Measurements from ENCODE around the gene ISG20L2.
A peak's percentile ranks its signal among the peaks of the same experiment; 100 is the strongest.

Gene ISG20L2

GRCh38 chr1:156703741-156704140 is 24.8 kb downstream of the ISG20L2 start:
- H3K27me3 ChIP-seq (ENCODE audit: control insufficient read depth in 5 of 5, insufficient read depth in 4 of 5, low read length in 5 of 5) = peaks cover 34 to 54% (median 36%) of the 10 kb centered on the region in 5 donors
- H3K27ac ChIP-seq (ENCODE audit: low read depth, low read length) = peak overlapping the region; percentile 23
- H3K9me3 ChIP-seq (ENCODE audit: control insufficient read depth in 5 of 5, low read length in 5 of 5) = no peaks in the 10 kb centered on the region
- peaks cover 5 to 53% (median 45%) of the 10 kb centered on the region in 5 donors for H3K4me1 ChIP-seq (ENCODE audit: control insufficient read depth in 5 of 5, insufficient read depth in 5 of 5, low read length in 5 of 5)
- H3K9ac ChIP-seq (ENCODE audit: low read length in 5 of 5) = peak overlapping the region in 1 of 5 donors; percentile 73
- peak overlapping the region in 3 of 5 donors; percentile 43 to 55 (median 51) for H3K4me3 ChIP-seq (ENCODE audit: low read depth in 1 of 5, low read length in 5 of 5)
- H3K36me3 ChIP-seq (ENCODE audit: control insufficient read depth in 5 of 5, insufficient read depth in 5 of 5, low read length in 5 of 5) = peaks cover 0 to 9% (median 5%) of the 10 kb centered on the region in 5 donors

- Histone ChIP-seq H3K9ac (ENCODE audit: low read length in 5 of 5) (no peak overlapping the region), H3K4me1 (ENCODE audit: control insufficient read depth in 5 of 5, insufficient read depth in 5 of 5, low read length in 5 of 5) (peaks cover 5 to 49% (median 41%) of the 10 kb centered on the region in 5 donors), H3K36me3 (ENCODE audit: control insufficient read depth in 5 of 5, insufficient read depth in 5 of 5, low read length in 5 of 5) (peaks cover 0 to 9% (median 5%) of the 10 kb centered on the region in 5 donors), H3K9me3 (ENCODE audit: control insufficient read depth in 5 of 5, low read length in 5 of 5) (no peaks in the 10 kb centered on the region), H3K4me3 (ENCODE audit: low read depth in 1 of 5, low read length in 5 of 5) (peak overlapping the region in 2 of 5 donors; percentile 51 to 55), H3K27me3 (ENCODE audit: control insufficient read depth in 5 of 5, insufficient read depth in 4 of 5, low read length in 5 of 5) (peaks cover 34 to 54% (median 36%) of the 10 kb centered on the region in 5 donors), H3K27ac (ENCODE audit: low read depth, low read length) (no peak overlapping the region)
Measured at GRCh38 chr1:156703336-156703735, 25.2 kb downstream of the ISG20L2 start.

GRCh38 chr1:156700736-156701531 is 27.6 kb downstream of the ISG20L2 start:
- Histone ChIP-seq H3K9ac (ENCODE audit: low read length in 5 of 5) (no peak overlapping the region), H3K36me3 (ENCODE audit: control insufficient read depth in 5 of 5, insufficient read depth in 5 of 5, low read length in 5 of 5) (peaks cover 0 to 9% (median 5%) of the 10 kb centered on the region in 5 donors), H3K27ac (ENCODE audit: low read depth, low read length) (no peak overlapping the region), H3K4me3 (ENCODE audit: low read depth in 1 of 5, low read length in 5 of 5) (no peak overlapping the region), H3K27me3 (ENCODE audit: control insufficient read depth in 5 of 5, insufficient read depth in 4 of 5, low read length in 5 of 5) (peaks cover 36 to 50% (median 39%) of the 10 kb centered on the region in 5 donors), H3K4me1 (ENCODE audit: control insufficient read depth in 5 of 5, insufficient read depth in 5 of 5, low read length in 5 of 5) (peaks cover 3 to 26% (median 17%) of the 10 kb centered on the region in 5 donors), H3K9me3 (ENCODE audit: control insufficient read depth in 5 of 5, low read length in 5 of 5) (no peaks in the 10 kb centered on the region)

- H3K9me3 ChIP-seq (ENCODE audit: control insufficient read depth in 5 of 5, low read length in 5 of 5) = no peaks in the 10 kb centered on the region
- H3K27ac ChIP-seq (ENCODE audit: low read depth, low read length) = no peak overlapping the region
- no peak overlapping the region for H3K4me3 ChIP-seq (ENCODE audit: low read depth in 1 of 5, low read length in 5 of 5)
- H3K9ac ChIP-seq (ENCODE audit: low read length in 5 of 5) = no peak overlapping the region
- H3K4me1 ChIP-seq (ENCODE audit: control insufficient read depth in 5 of 5, insufficient read depth in 5 of 5, low read length in 5 of 5) = peaks cover 0 to 8% (median 2%) of the 10 kb centered on the region in 5 donors
- peaks cover 0 to 9% (median 5%) of the 10 kb centered on the region in 5 donors for H3K36me3 ChIP-seq (ENCODE audit: control insufficient read depth in 5 of 5, insufficient read depth in 5 of 5, low read length in 5 of 5)
- peaks cover 24 to 37% (median 28%) of the 10 kb centered on the region in 5 donors for H3K27me3 ChIP-seq (ENCODE audit: control insufficient read depth in 5 of 5, insufficient read depth in 4 of 5, low read length in 5 of 5)
Measured at GRCh38 chr1:156698995-156699394, 29.6 kb downstream of the ISG20L2 start.

GRCh38 chr1:156697481-156697880 is 31.1 kb downstream of the ISG20L2 start:
- no peak overlapping the region for H3K9ac ChIP-seq (ENCODE audit: low read length in 5 of 5)
- H3K27ac ChIP-seq (ENCODE audit: low read depth, low read length) = no peak overlapping the region
- H3K9me3 ChIP-seq (ENCODE audit: control insufficient read depth in 5 of 5, low read length in 5 of 5) = no peaks in the 10 kb centered on the region
- peaks cover 1 to 8% (median 3%) of the 10 kb centered on the region in 5 donors for H3K4me1 ChIP-seq (ENCODE audit: control insufficient read depth in 5 of 5, insufficient read depth in 5 of 5, low read length in 5 of 5)
- H3K4me3 ChIP-seq (ENCODE audit: low read depth in 1 of 5, low read length in 5 of 5) = no peak overlapping the region
- peaks cover 0 to 9% (median 5%) of the 10 kb centered on the region in 5 donors for H3K36me3 ChIP-seq (ENCODE audit: control insufficient read depth in 5 of 5, insufficient read depth in 5 of 5, low read length in 5 of 5)
- H3K27me3 ChIP-seq (ENCODE audit: control insufficient read depth in 5 of 5, insufficient read depth in 4 of 5, low read length in 5 of 5) = peaks cover 24 to 37% (median 25%) of the 10 kb centered on the region in 5 donors

GRCh38 chr1:156696755-156697154 is 31.8 kb downstream of the ISG20L2 start:
- Histone ChIP-seq H3K36me3 (ENCODE audit: control insufficient read depth in 5 of 5, insufficient read depth in 5 of 5, low read length in 5 of 5) (peaks cover 0 to 9% (median 5%) of the 10 kb centered on the region in 5 donors), H3K27ac (ENCODE audit: low read depth, low read length) (no peak overlapping the region), H3K27me3 (ENCODE audit: control insufficient read depth in 5 of 5, insufficient read depth in 4 of 5, low read length in 5 of 5) (peaks cover 24 to 44% (median 31%) of the 10 kb centered on the region in 5 donors), H3K9ac (ENCODE audit: low read length in 5 of 5) (no peak overlapping the region), H3K4me1 (ENCODE audit: control insufficient read depth in 5 of 5, insufficient read depth in 5 of 5, low read length in 5 of 5) (peaks cover 1 to 15% (median 10%) of the 10 kb centered on the region in 5 donors), H3K4me3 (ENCODE audit: low read depth in 1 of 5, low read length in 5 of 5) (no peak overlapping the region), H3K9me3 (ENCODE audit: control insufficient read depth in 5 of 5, low read length in 5 of 5) (no peaks in the 10 kb centered on the region)

GRCh38 chr1:156694690-156694962 is 33.9 kb downstream of the ISG20L2 start:
- no peaks in the 10 kb centered on the region for H3K9me3 ChIP-seq (ENCODE audit: control insufficient read depth in 5 of 5, low read length in 5 of 5)
- peaks cover 25 to 47% (median 37%) of the 10 kb centered on the region in 5 donors for H3K27me3 ChIP-seq (ENCODE audit: control insufficient read depth in 5 of 5, insufficient read depth in 4 of 5, low read length in 5 of 5)
- no peak overlapping the region for H3K9ac ChIP-seq (ENCODE audit: low read length in 5 of 5)
- no peak overlapping the region for H3K4me3 ChIP-seq (ENCODE audit: low read depth in 1 of 5, low read length in 5 of 5)
- no peak overlapping the region for H3K27ac ChIP-seq (ENCODE audit: low read depth, low read length)
- H3K4me1 ChIP-seq (ENCODE audit: control insufficient read depth in 5 of 5, insufficient read depth in 5 of 5, low read length in 5 of 5) = peaks cover 3 to 19% (median 15%) of the 10 kb centered on the region in 5 donors
- peaks cover 0 to 4% (median 0%) of the 10 kb centered on the region in 5 donors for H3K36me3 ChIP-seq (ENCODE audit: control insufficient read depth in 5 of 5, insufficient read depth in 5 of 5, low read length in 5 of 5)

GRCh38 chr1:156693848-156694689 is 34.5 kb downstream of the ISG20L2 start:
- Histone ChIP-seq H3K27me3 (ENCODE audit: control insufficient read depth in 5 of 5, insufficient read depth in 4 of 5, low read length in 5 of 5) (peaks cover 27 to 50% (median 37%) of the 10 kb centered on the region in 5 donors), H3K4me3 (ENCODE audit: low read depth in 1 of 5, low read length in 5 of 5) (no peak overlapping the region), H3K9me3 (ENCODE audit: control insufficient read depth in 5 of 5, low read length in 5 of 5) (no peaks in the 10 kb centered on the region), H3K9ac (ENCODE audit: low read length in 5 of 5) (no peak overlapping the region), H3K36me3 (ENCODE audit: control insufficient read depth in 5 of 5, insufficient read depth in 5 of 5, low read length in 5 of 5) (peaks cover 0 to 3% (median 0%) of the 10 kb centered on the region in 5 donors), H3K4me1 (ENCODE audit: control insufficient read depth in 5 of 5, insufficient read depth in 5 of 5, low read length in 5 of 5) (peaks cover 3 to 24% (median 18%) of the 10 kb centered on the region in 5 donors), H3K27ac (ENCODE audit: low read depth, low read length) (no peak overlapping the region)

GRCh38 chr1:156692925-156693847 is 35.4 kb downstream of the ISG20L2 start:
- Histone ChIP-seq H3K4me3 (ENCODE audit: low read depth in 1 of 5, low read length in 5 of 5) (no peak overlapping the region), H3K9me3 (ENCODE audit: control insufficient read depth in 5 of 5, low read length in 5 of 5) (no peaks in the 10 kb centered on the region), H3K27ac (ENCODE audit: low read depth, low read length) (no peak overlapping the region), H3K27me3 (ENCODE audit: control insufficient read depth in 5 of 5, insufficient read depth in 4 of 5, low read length in 5 of 5) (peaks cover 29 to 59% (median 42%) of the 10 kb centered on the region in 5 donors), H3K4me1 (ENCODE audit: control insufficient read depth in 5 of 5, insufficient read depth in 5 of 5, low read length in 5 of 5) (peaks cover 2 to 24% (median 18%) of the 10 kb centered on the region in 5 donors), H3K9ac (ENCODE audit: low read length in 5 of 5) (no peak overlapping the region), H3K36me3 (ENCODE audit: control insufficient read depth in 5 of 5, insufficient read depth in 5 of 5, low read length in 5 of 5) (no peaks in the 10 kb centered on the region)

Data from subcutaneous abdominal adipose tissue (tissue), 5 donors.